Motor neuron (in vitro differentiated cells): ENCODE measurements around the gene LUC7L2. TPM values are rescaled to one million over a fixed set of nuclear protein-coding genes. Genes with fewer than 3 reads are reported as not detected.
A peak's percentile ranks its signal among the peaks of the same experiment; 100 is the strongest.

Experiments
- ATAC-seq, 8 experiments: fragments of 200-7000 bp; cut with Tn5 transposase; replicated peaks in 6 of 8; 2 replicates each; pipeline ENCODE4 v1.8.0; 2021; ENCODE audit warnings: mild to moderate bottlenecking in 8 of 8, moderate library complexity in 8 of 8
- H3K27ac ChIP-seq, 2 donors: fragments of 250-450 bp; sonication (Bioruptor Pico); 2 replicates each; pipeline ENCODE4 v1.9.0; 2021; ENCODE audit warnings: antibody characterized with exemption in 2 of 2, mild to moderate bottlenecking in 2 of 2, moderate library complexity in 1 of 2
- H3K4me1 ChIP-seq, 2 donors: fragments of 250-450 bp; sonication (Bioruptor Pico); replicated peaks in 1 of 2; 2 replicates each; pipeline ENCODE4 v1.6.1; 2021; ENCODE audit warnings: antibody characterized with exemption in 2 of 2, mild to moderate bottlenecking in 2 of 2, moderate library complexity in 1 of 2
- H3K4me3 ChIP-seq, 5 donors: fragments of 250-450 bp; sonication (Bioruptor Pico); 2 replicates each; pipeline ENCODE4 v1.9.0; 2021; ENCODE audit warnings: antibody characterized with exemption in 5 of 5, mild to moderate bottlenecking in 5 of 5, moderate library complexity in 4 of 5
- WGBS, 10 experiments: fragments of 450-650 bp; shearing (Covaris generic); methylation state at CpG; one replicate each; pipeline ENCODE4 v1.0.0; 2022; 5-methylcytosine and 5-hydroxymethylcytosine counted together
- in situ Hi-C, 9 experiments: fragments of 400-800 bp; cut with MboI; loops; one replicate each; pipeline ENCODE4 v1.15.0; 2021; ENCODE audit warnings: low sequenced_read_pairs in 9 of 9, low pct_unique_long_range_greater_than_20kb in 2 of 9; ENCODE audit not compliant: unreplicated experiment in 9 of 9
- total RNA-seq, 8 experiments: library from RNA; unstranded; fragments of 300-600 nt; gene quantifications; 2 replicates each; pipeline versions ENCODE4 v1.2.3 to v1.2.4, GENCODE V29; 2022

LUC7L2 gene
- total RNA-seq, 8 experiments from 2014 or later = 40.4 to 113 (median 51.3) TPM

GRCh38 chr7:139360948-139361307 lies 1.2 kb downstream of the LUC7L2 start:
- H3K4me3 ChIP-seq = peak overlapping the region; percentile 62 to 86 (median 72)
- ATAC-seq = no peak

GRCh38 chr7:139361523-139361922 lies 1.8 kb downstream of the LUC7L2 start:
- Histone ChIP-seq H3K4me1 (peaks cover 2 to 9% of the 10 kb centered on the region in 2 donors), H3K27ac (no peak overlapping the region), H3K4me3 (peak overlapping the region; percentile 62 to 86 (median 72))
- ATAC-seq = no peak
- in situ Hi-C loops = no loop called here
- 0 to 40% (median 30%) methylated on average over 1 to 3 of the region's 3 CpGs; no CpG with 5 or more reads in 2 of the 10 experiments for WGBS, 10 experiments

More at GRCh38 chr7:139360948-139361307, 1.2 kb downstream of the LUC7L2 start:
- Histone ChIP-seq H3K4me1 (peaks cover 2 to 9% of the 10 kb centered on the region in 2 donors), H3K27ac (peak overlapping the region; percentile 97)
- in situ Hi-C loops = no loop called here
- WGBS, 10 experiments = 0 to 13% (median 0%) methylated on average over 1 to 2 of the region's 2 CpGs; no CpG with 5 or more reads in 3 of the 10 experiments

GRCh38 chr7:139362302-139362701 lies 2.6 kb downstream of the LUC7L2 start:
- no peak overlapping the region for H3K4me3 ChIP-seq
- H3K4me1 ChIP-seq = peaks cover 2 to 9% of the 10 kb centered on the region in 2 donors
- in situ Hi-C loops = no loop called here
- H3K27ac ChIP-seq = no peak overlapping the region
- no peak for ATAC-seq
- WGBS, 10 experiments = 18 to 100% (median 50%) methylated on average over 1 to 3 of the region's 3 CpGs; no CpG with 5 or more reads in 2 of the 10 experiments

GRCh38 chr7:139362981-139363380 lies 3.3 kb downstream of the LUC7L2 start:
- H3K4me3 ChIP-seq = no peak overlapping the region
- 50 to 100% (median 100%) methylated on average over 1 to 6 of the region's 6 CpGs; no CpG with 5 or more reads in 5 of the 10 experiments for WGBS, 10 experiments
- H3K27ac ChIP-seq = no peak overlapping the region
- peaks cover 2 to 9% of the 10 kb centered on the region in 2 donors for H3K4me1 ChIP-seq
- ATAC-seq = no peak
- in situ Hi-C loops = no loop called here

DNA sequence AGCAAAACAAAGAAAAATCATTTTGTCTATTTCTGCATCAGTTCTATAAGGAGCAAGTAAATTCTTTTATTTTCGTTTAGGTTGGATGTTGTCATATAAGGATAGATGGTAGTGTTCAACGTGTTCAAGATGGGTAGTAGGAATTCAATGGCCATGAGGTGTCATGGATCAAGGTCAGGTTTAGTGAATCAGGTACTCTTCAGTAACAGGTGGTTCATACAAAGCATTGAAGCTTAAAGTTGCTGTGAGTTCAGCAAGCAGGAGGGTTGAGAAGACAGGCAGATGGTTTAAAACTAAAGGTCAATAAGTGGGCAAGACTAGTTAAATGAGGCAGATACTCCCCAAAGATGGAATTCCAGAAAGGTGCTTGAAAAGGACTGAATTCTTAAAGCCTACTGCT lies 5.6 kb downstream of the LUC7L2 start:
- no peak for ATAC-seq
- 62 to 100% (median 94%) methylated on average over 1 to 2 of the region's 2 CpGs for WGBS, 10 experiments
- no peak overlapping the region for H3K27ac ChIP-seq
- H3K4me3 ChIP-seq = no peak overlapping the region
- H3K4me1 ChIP-seq = peaks cover 2 to 6% of the 10 kb centered on the region in 2 donors
- in situ Hi-C loops = no loop called here

GRCh38 chr7:139366400-139366799 lies 6.7 kb downstream of the LUC7L2 start:
- H3K27ac ChIP-seq = no peak overlapping the region
- no peak for ATAC-seq
- 78 to 100% (median 96%) methylated on average over 3 to 6 of the region's 6 CpGs; no CpG with 5 or more reads in 3 of the 10 experiments for WGBS, 10 experiments
- H3K4me3 ChIP-seq = no peak overlapping the region
- H3K4me1 ChIP-seq = peaks cover 2 to 6% of the 10 kb centered on the region in 2 donors
- in situ Hi-C loops = no loop called here

DNA sequence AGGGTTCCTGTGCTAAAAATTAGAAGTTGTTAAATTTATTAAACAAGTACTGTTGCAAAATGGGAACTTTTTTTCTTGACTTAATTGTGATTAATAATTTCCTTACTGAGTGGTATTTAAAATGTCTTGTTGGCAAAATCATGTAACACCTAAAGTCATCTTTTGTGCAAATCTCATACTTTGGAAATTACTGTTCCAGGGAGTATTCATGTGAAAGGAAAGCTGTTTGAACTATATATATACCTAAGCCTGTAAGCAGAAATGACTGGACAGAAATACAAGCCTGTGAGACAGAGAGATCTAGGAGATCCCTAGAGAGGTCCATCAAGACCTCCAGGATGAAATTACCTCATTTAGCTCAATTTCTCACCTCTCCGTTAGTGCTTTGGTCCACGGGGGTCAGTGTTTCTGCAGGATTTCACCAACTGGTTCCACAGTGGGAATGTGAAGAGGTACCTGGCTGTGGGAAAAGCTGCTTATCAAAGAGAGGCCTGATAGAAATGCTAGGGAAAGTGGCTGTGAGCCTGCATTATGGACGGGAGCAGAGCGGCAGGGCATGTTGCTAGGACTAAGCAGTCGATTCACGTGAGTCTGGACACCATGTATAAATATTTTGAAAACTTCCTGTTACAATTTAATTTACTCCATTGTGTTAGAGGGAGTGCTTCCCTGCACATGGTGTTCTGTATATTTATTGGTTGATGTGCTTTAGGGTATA lies 7.9 kb downstream of the LUC7L2 start:
- WGBS, 10 experiments = 70 to 100% (median 93%) methylated on average over 1 to 6 of the region's 6 CpGs; no CpG with 5 or more reads in 3 of the 10 experiments
- no peak overlapping the region for H3K27ac ChIP-seq
- no peak for ATAC-seq

DNA sequence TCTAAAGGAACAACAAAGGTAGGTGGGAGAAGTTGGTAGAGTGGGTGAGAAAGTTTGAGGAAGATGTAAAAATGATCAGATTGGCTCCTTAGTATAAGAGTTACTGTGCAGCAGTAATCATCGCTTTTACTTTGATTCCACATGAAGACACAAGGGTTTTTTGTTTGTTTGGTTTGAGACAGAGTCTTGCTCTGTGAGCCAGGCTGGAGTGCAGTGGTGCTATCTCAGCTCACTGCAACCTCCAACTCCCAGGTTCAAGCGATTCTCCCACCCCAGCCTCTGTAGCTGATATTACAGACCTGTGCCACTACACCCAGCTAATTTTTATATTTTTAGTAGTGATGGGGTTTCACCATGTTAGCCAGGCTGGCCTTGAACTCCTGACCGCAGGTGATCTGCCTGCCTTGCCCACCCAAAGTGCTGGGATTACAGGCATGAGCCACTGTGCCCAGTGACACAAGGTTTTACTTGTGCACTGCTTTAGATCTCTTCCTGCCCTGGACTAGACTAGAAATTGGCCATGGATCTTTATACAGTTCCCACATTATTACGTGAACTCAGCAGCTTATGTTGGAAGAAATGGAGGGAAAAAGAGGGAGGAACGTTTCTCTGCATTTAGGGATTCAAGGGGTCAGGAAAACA lies 10.7 kb downstream of the LUC7L2 start:
- Histone ChIP-seq H3K4me3 (no peak overlapping the region), H3K27ac (no peak overlapping the region), H3K4me1 (peaks cover 0 to 4% of the 10 kb centered on the region in 2 donors)
- peak in 3 of 8 experiments; percentile 7 to 17 (median 12) for ATAC-seq
- in situ Hi-C loops = no loop called here
- 46 to 100% (median 88%) methylated on average over 1 to 5 of the region's 5 CpGs; no CpG with 5 or more reads in 1 of the 10 experiments for WGBS, 10 experiments

More for the DNA sequence above, 7.9 kb downstream of the LUC7L2 start:
- in situ Hi-C loops = no loop called here
- no peaks in the 10 kb centered on the region for H3K4me1 ChIP-seq
- H3K4me3 ChIP-seq = no peak overlapping the region

DNA sequence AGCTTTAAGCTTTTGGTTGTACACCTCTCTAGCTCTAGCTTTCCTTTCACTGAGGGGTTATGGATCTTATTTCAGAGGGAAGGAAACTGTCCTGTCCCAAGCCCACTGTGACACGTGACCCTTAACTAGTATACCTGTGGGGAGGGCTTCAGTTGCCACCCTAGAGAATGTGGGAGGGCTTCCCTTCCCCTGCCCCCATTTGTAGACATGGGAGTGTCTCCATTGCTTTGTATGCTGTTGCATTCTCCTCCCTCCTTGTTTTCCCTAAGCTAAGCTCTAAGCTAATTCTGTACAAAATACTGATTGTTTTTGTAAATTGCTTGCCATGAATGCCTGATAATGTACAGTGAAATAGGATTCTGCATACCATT lies 11.2 kb downstream of the LUC7L2 start:
- in situ Hi-C loops = no loop called here
- ATAC-seq = peak in 3 of 8 experiments; percentile 15 to 41 (median 37)
- WGBS, 10 experiments = 43 to 100% (median 100%) methylated on average over 1 of the region's 1 CpG; no CpG with 5 or more reads in 6 of the 10 experiments
- H3K27ac ChIP-seq = no peak overlapping the region
- peaks cover 0 to 4% of the 10 kb centered on the region in 2 donors for H3K4me1 ChIP-seq
- no peak overlapping the region for H3K4me3 ChIP-seq

DNA sequence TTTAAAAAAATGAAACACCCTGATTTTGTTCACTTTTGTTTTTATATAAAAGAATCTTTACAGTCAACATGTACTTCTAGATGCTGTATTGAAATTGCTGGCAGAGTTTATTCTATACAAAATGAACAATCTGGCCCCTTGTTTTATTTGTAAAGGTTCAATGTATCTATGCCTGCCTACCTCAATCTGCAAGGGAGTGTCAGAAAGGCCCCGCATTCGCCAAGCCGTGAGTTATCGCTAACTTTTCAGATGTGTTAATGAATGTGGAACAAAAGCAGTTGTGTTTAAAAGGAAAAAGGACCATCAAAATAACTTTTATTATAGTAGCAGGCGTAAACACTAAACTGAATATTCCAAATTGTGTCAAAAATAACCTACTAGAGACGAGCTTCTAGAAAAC lies 14.6 kb downstream of the LUC7L2 start:
- in situ Hi-C loops = no loop called here
- no peak for ATAC-seq
- Histone ChIP-seq H3K4me3 (no peak overlapping the region), H3K27ac (no peak overlapping the region), H3K4me1 (peaks cover 0 to 4% of the 10 kb centered on the region in 2 donors)
- 28 to 91% (median 73%) methylated on average over 2 to 6 of the region's 6 CpGs for WGBS, 10 experiments

DNA sequence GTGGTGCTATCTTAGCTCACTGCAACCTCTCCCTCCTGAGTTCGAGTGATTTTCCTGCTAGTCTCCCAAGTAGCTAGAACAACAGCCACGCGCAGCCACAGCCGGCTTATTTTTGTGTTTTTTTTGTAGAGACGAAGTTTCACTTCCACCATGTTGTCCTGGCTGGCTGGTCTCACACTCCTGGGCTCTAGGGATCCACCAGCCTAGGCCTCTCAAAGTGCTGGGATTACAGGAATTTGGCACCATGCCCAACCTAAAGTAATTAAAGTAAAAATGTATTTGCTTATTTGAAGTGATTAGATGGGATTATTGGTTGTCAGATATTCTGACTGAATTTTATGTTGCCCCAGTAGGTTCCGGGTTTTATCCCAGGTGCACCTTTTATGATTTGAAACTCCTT lies 22.7 kb downstream of the LUC7L2 start:
- in situ Hi-C loops = no loop called here
- Histone ChIP-seq H3K4me3 (no peak overlapping the region), H3K27ac (no peak overlapping the region), H3K4me1 (no peaks in the 10 kb centered on the region)
- no peak for ATAC-seq
- 69 to 100% (median 100%) methylated on average over 1 to 6 of the region's 6 CpGs; no CpG with 5 or more reads in 1 of the 10 experiments for WGBS, 10 experiments

GRCh38 chr7:139384611-139385010 lies 24.9 kb downstream of the LUC7L2 start:
- no peak for ATAC-seq
- in situ Hi-C loops = no loop called here
- no peak overlapping the region for H3K4me3 ChIP-seq
- H3K4me1 ChIP-seq = peaks cover 0 to 2% of the 10 kb centered on the region in 2 donors
- H3K27ac ChIP-seq = no peak overlapping the region
- WGBS, 10 experiments = 72 to 100% (median 94%) methylated on average over 2 to 3 of the region's 3 CpGs

GRCh38 chr7:139387594-139387993 lies 27.9 kb downstream of the LUC7L2 start:
- 90 to 100% (median 98%) methylated on average over 2 to 5 of the region's 5 CpGs for WGBS, 10 experiments
- H3K4me1 ChIP-seq = peaks cover 0 to 2% of the 10 kb centered on the region in 2 donors
- in situ Hi-C loops = no loop called here
- no peak overlapping the region for H3K4me3 ChIP-seq
- no peak for ATAC-seq
- H3K27ac ChIP-seq = no peak overlapping the region
